NCI-H1436 (cell line): ENCODE data around the gene TANC1.

Source experiments
- DNase-seq: peaks from one replicate; lab custom pipeline; 2025; lab: John Stamatoyannopoulos, UW

TANC1 gene

DNA sequence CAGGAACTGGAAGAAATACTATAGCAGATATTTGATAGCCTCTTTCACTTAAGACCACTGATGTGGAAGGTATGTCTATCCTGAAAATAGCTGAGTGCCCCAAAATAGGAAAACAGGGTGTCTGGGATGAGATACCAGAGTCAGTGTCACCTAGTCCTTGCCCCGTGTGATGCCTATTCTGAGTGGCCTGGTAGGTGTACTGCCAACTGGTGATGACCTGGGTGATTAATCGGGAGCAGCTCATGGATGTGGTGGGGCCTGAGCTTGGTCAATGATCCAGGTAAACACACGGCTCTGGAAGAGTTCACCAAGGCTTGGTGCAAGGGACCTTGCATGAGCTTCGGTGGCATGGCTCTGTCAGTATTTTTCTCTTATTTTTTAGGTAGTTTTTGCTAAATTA lies 95.2 kb downstream of the TANC1 start:
- DNase-seq: no peak

GRCh38 chr2:159064446-159065301 lies 96.2 kb downstream of the TANC1 start:
- peak; percentile 5 for DNase-seq

- DNase-seq: no peak
Measured at GRCh38 chr2:159065313-159065712, 96.9 kb downstream of the TANC1 start.

GRCh38 chr2:159065891-159066290 lies 97.5 kb downstream of the TANC1 start:
- no peak for DNase-seq

DNA sequence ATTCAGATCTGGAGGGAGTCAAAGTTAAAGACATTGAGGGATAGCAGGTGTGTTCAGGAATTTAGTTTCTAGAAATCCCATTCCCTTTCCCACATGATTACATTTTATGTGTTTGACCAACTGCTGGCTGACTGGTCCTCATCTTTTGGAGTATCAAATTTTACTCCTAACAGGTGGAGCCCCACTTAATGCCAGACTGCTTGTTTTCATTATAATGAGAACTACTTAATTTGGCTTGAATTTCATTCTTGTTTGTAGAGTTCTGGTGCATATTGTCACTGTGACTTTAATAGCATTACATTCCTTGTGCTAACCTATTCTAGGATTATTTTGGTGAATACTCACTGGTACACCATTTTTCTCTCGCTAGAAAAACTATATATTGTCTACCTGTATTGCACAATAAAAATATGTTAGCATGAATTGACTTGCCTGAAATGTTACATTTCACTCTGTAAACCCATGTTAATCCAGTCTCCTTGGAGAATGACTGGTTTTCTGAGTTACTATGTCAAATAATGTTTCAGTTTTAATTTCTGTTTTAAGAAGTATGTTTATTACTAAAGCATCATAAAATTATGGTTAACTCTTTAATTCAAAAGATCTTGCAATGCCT lies 98.2 kb downstream of the TANC1 start:
- DNase-seq: no peak

DNA sequence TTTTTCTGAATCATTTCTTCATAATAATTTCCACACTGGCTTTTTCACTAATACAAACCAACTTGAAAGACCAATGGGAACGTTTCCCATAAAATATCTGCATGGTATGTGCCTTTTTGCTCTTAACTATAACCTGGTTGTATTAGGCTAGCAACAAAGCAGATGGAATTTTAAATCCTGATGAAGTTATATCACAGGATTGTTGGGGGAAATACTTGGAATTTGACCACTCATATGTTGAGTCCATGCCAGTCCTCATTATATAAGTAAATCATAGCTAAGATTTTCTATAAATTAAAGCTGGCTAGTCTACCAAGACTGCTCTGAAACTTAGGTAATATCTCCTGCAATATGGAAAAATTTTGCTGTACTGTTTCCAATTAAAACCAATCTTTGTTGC lies 99.5 kb downstream of the TANC1 start:
- no peak for DNase-seq

- DNase-seq: no peak
Measured at GRCh38 chr2:159069229-159069628, 100.8 kb downstream of the TANC1 start.

DNA sequence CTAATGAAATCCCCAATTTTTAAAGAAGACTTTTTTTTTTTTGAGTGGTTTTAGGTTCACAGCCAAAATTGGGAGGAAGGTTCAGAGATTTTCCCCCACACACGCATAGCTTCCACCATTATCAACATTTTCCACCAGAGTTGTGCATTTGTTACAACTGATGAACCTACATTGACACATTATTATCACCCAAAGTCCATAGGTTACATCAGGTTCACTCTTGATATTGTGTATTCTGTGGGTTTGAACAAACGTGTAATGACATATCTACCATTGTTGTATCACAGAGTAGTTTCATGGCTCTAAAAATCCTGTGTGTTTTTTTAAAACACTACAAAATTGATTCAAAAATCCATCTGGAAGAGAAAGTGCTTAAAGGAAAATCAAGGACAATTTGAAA lies 101.8 kb downstream of the TANC1 start:
- DNase-seq: no peak

GRCh38 chr2:159071190-159071915 lies 102.9 kb downstream of the TANC1 start:
- no peak for DNase-seq

DNA sequence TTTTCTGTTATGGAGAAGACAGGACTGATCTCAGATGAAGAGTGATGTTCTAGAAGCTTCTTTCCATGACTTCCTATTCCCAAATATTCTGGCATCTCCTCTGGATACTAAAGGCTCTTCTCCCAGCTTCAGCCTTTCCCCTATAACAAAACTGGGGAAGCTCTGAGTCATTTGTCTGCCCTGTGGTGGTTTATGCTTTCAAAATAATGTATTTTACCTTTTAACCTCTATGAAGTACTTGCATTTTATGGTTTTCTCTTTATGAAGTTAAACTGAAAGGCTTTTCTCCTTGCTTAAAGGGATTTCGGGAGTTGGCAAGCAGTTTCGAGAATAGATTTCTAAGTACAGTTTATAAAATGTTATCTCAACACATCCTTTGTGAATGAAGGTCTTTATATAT lies 104.4 kb downstream of the TANC1 start:
- no peak for DNase-seq

GRCh38 chr2:159073256-159073655 lies 104.8 kb downstream of the TANC1 start:
- DNase-seq: no peak

GRCh38 chr2:159074605-159075004 lies 106.2 kb downstream of the TANC1 start:
- DNase-seq: no peak

- DNase-seq: no peak
Measured at GRCh38 chr2:159075727-159076126, 107.3 kb downstream of the TANC1 start.

DNA sequence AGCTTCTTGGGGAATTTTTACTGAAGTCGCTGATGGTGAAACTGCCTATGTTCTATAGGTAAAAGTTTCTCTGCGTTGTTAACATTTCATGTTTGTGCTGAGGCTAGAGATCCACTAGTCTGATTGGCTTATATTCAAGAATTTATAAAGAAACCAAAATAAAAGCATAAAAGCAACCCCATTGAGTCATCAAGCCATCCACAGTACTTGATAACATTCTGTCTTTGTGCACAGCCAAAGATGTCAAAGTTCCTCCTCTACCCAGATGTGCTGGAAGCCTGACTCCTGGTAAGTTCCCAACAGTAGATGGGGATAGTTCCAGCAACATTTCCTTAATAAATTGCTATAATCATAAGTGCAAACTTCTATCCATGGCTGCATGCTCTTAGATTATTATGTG lies 107.8 kb downstream of the TANC1 start:
- DNase-seq: no peak

- no peak for DNase-seq
Measured at GRCh38 chr2:159077869-159078268, 109.4 kb downstream of the TANC1 start.

GRCh38 chr2:159078443-159078842 lies 110.0 kb downstream of the TANC1 start:
- DNase-seq: no peak

- DNase-seq: no peak
Measured at GRCh38 chr2:159080641-159081040, 112.2 kb downstream of the TANC1 start.

GRCh38 chr2:159082119-159082518 lies 113.7 kb downstream of the TANC1 start:
- DNase-seq: no peak

DNA sequence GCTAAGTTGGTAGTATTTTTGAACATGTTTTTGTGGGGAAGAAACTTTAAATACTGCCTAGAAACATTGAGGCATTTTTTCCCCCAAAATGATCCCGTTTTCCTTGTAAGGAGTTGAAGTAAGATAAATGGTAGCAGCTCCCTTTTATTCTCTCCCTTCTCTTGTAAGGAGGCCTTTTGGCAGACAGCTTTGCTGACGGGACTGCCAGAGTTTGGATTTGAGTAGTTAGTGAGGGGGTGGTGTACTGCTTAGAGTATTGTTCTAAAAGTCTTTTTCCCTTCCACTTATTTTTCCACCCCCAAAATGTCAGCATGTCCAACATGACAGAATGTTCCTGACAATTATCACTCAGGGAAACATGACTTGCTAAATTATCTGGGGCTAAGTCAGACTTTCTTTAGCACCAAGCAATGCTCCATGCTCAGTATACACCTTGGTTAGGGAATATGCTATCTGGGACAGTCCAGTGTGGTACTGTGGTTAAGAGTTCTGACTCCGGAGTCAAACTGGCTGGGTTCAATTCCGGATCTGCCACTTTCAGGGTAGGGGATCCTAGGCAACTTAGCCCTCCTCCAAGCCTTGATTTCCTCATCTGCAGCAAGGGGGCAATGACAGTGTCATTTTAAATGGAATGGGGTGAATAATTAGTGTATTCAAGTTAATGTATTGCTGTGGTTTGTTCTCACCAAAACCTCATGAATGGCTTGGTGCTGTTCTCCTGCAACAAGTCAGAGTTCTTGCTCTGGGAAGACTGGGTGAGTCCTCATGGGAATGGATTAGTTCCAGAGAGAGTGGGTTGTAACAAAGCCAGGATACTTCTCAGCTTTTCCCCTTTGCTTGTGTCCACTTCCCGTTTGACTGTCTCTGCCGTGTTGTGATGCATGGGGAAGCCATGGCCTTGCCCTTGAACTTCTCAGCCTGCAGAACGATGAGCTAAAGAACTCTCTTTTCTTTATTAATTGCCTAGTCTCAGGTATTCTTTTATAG lies 116.2 kb downstream of the TANC1 start:
- no peak for DNase-seq

DNA sequence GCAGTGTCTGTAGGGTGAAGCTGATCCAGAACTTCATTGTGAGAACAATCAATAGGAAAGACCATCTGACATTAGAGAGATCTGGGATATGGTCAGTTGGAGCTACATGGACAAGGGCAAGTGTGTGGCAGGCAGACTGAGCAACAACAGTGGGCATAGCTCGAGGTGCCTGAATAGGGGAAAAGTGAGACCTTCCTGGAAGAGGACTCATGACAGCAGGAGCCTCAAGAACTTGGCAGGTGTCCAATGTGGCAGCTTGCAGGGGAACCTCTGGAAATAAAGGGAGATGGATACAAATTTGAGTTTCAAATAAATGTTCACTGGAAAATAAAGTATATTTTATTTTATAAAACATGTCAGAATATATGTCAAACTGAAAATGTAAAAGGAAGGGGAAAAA lies 117.9 kb downstream of the TANC1 start:
- DNase-seq: no peak

DNA sequence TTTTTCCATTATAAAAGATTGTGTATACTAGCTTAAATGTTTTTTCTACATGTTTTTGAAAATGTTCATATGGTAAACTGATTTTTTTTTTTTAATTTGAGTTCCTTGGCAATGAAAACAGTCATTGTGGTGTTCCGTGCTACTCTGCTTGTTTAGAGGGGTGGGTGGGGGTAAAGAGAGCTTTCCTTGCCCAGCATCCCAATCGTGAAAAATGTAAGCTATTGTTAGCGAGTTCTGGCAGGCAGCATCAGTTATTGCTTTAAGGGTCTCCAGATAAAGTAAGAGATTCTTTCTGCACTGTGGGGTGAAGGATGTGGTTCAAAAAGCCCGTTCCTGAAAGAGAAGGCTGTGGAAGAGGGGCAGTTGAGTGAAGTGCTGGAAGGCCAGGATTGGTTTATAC lies 118.4 kb downstream of the TANC1 start:
- DNase-seq: no peak

DNA sequence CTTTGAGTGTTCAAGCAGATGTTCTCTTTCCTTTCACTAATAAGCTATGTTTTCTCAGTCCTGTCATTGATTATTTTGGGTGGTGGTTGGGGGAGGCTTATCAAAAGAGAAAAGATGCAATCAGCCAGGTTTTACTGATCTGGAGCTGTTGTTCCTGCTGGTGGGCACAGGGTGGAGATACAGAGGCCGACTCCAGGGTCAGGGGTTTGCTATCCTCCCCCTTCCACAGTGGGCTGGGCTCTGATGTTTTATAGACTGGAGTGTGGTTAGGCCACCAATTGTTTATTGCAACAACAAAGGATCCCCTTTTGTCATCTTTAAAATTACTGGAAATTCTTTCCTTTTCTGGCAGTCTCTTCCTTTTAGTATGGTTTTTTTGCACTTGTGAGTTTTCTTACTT lies 120.5 kb downstream of the TANC1 start:
- DNase-seq: no peak
